Measurements from ENCODE around the gene GNRH2. TPM values are rescaled to one million over a fixed set of nuclear protein-coding genes. Genes with fewer than 3 reads are reported as not detected.
A peak's percentile ranks its signal among the peaks of the same experiment; 100 is the strongest.

Gene GNRH2
- total and polyA plus RNA-seq, 2 of the 8 experiments (the other 6 are each of a cell fraction or from before 2014, with no cell fraction given), result 0.09 to 0.82 TPM

DNA sequence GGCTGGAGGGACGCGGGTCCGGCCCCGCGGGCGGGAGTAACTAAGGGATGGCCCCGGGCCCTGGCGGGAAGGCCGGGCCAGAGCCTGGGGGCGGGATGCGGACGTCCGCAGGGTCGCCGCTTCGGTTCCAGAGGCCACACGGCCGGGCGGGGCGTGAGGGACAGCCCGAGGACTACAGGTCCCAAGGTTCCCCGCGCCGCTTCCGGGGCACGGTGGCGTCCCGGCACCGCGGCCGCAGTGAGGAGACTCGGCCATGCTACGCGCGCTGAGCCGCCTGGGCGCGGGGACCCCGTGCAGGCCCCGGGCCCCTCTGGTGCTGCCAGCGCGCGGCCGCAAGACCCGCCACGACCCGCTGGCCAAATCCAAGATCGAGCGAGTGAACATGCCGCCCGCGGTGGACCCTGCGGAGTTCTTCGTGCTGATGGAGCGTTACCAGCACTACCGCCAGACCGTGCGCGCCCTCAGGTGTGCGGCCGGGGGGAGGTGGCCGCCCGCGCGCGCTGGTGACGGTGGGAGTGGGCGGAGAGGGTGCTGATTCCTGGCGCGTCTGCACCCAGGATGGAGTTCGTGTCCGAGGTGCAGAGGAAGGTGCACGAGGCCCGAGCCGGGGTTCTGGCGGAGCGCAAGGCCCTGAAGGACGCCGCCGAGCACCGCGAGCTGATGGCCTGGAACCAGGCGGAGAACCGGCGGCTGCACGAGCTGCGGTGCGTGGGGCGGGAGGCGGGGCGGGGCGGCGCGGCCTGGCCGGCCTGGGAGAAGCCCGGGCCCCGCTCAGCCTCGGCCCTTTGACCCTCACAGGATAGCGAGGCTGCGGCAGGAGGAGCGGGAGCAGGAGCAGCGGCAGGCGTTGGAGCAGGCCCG is 2.6 kb downstream of the GNRH2 start, which contains the start of gene MRPS26:
MRPS26 (plus strand) TSS at position 237 of the 861 bp plus-strand sequence; CDS start at position 254, 17 bp downstream.
- H4K20me1 ChIP-seq (replicated peaks in 1 of 2; ENCODE audit: control insufficient read depth in 1 of 2, insufficient read depth in 2 of 2, low read length in 2 of 2), result no peaks in the 10 kb centered on the region
- H2BK20ac ChIP-seq (ENCODE audit: low read length), result peak within 1 kb of the TSS; percentile 6; the same call in 1 of the 2 replicates
- H2BK12ac ChIP-seq (ENCODE audit: low read depth, low read length), result 0 out of 2 replicates have a peak within 1 kb of the TSS, but pooled peaks have one; percentile 50
- H2BK5ac ChIP-seq (ENCODE audit: low read depth, low read length), result peak within 1 kb of the TSS; percentile 82
- H3K27me3 ChIP-seq (replicated peaks in 1 of 4; ENCODE audit: control insufficient read depth in 3 of 4, extremely low read depth in 1 of 4, insufficient read depth in 3 of 4, low read length in 3 of 4), result no peaks in the 10 kb centered on the region
- no peak within 1 kb of the TSS for H3K14ac ChIP-seq (ENCODE audit: insufficient read length)
- H3K4me3 ChIP-seq (ENCODE audit: extremely low read depth in 1 of 4, insufficient read depth in 2 of 4, low read depth in 3 of 4, low read length in 4 of 4), result peak within 1 kb of the TSS; percentile 81 to 99 (median 88)
- H4K91ac ChIP-seq (replicated peaks; ENCODE audit: insufficient read length, low read length), result peak within 1 kb of the TSS; percentile 87
- no peak within 1 kb of the TSS for H3K23ac ChIP-seq (ENCODE audit: insufficient read length)
- DNase-seq (ENCODE audit: low read depth in 1 of 2, low spot score in 2 of 2) (peak; percentile 63 to 92), FAIRE-seq (no peak)
- peaks cover 9 to 23% (median 21%) of the 10 kb centered on the region in 4 experiments; a peak in 7 of 8 replicates for H3K36me3 ChIP-seq (ENCODE audit: control insufficient read depth in 2 of 4, insufficient read depth in 4 of 4, low read length in 3 of 4)
- peak within 1 kb of the TSS; percentile 94 for H3K18ac ChIP-seq (ENCODE audit: extremely low read depth, low read length)
- CTCF ChIA-PET (ENCODE audit: partially characterized antibody), result interaction anchor here (0.6 kb wide), 1 partner anchor 139 kb away, joined by 4 read pairs; no protein-coding TSS in a partner anchor
- peaks cover 2 to 12% (median 9%) of the 10 kb centered on the region in 4 experiments; a peak in 6 of 7 replicates for H3K4me1 ChIP-seq (replicated peaks in 1 of 4; ENCODE audit: control insufficient read depth in 3 of 4, insufficient read depth in 4 of 4, low read length in 3 of 4)
- peak within 1 kb of the TSS; percentile 42 for H3K4ac ChIP-seq (replicated peaks; ENCODE audit: insufficient read length, low read depth, low read length)
- H2AFZ ChIP-seq (ENCODE audit: low read length), result peak within 1 kb of the TSS; percentile 13; the same call in 1 of the 2 replicates
- peak within 1 kb of the TSS; percentile 83 for H3K56ac ChIP-seq (replicated peaks; ENCODE audit: insufficient read length, low read depth, low read length)
- WGBS, 2 experiments (ENCODE audit: extremely low coverage in 1 of 2, insufficient coverage in 1 of 2, insufficient read length in 1 of 2, insufficient replicate concordance in 2 of 2, low coverage in 1 of 2, low lambda C conversion rate in 2 of 2, missing lambda C conversion rate in 1 of 2), result 1% methylated on average over 42 of the region's 104 CpGs; no CpG with 5 or more reads in 1 of the 2 experiments
- H3K79me2 ChIP-seq (ENCODE audit: control insufficient read depth in 1 of 2, insufficient read depth in 2 of 2, low read length in 2 of 2), result peaks cover 0 to 6% of the 10 kb centered on the region in 2 experiments; a peak in 1 of 4 replicates
- peak within 1 kb of the TSS; percentile 68 to 78 for H3K4me2 ChIP-seq (ENCODE audit: insufficient read depth in 1 of 2, low read depth in 2 of 2, low read length in 2 of 2)
- POLR2A ChIA-PET (ENCODE audit: partially characterized antibody), result interaction anchor here (0.7 to 1.8 kb wide), 10 partner anchors 13 to 393 kb away, joined by 3 to 6 read pairs (median 4); partner anchors contain the start of genes ITPA, NOP56 and OXT
- peaks cover 5% of the 10 kb centered on the region for H3K79me1 ChIP-seq (ENCODE audit: low read depth, low read length)
- H3K27ac ChIP-seq (ENCODE audit: low read depth, low read length), result peak within 1 kb of the TSS; percentile 67
- peak within 1 kb of the TSS; percentile 19 for H2BK120ac ChIP-seq (replicated peaks; ENCODE audit: low read depth, low read length)
- no peaks in the 10 kb centered on the region for H3K9me3 ChIP-seq (ENCODE audit: insufficient read depth in 2 of 2, low read depth in 1 of 2, low read length in 1 of 2)
- peak within 1 kb of the TSS; percentile 64 to 91 (median 82) for H3K9ac ChIP-seq (replicated peaks in 1 of 4; ENCODE audit: extremely low read depth in 1 of 4, low read depth in 3 of 4, low read length in 3 of 4)
- H3K23me2 ChIP-seq (ENCODE audit: low read depth, low read length), result peaks cover 8% of the 10 kb centered on the region
- peak within 1 kb of the TSS; percentile 96 for H4K8ac ChIP-seq (ENCODE audit: extremely low read depth, insufficient read depth, low read length)
- no peak within 1 kb of the TSS for H2AK5ac ChIP-seq (ENCODE audit: low read depth, low read length)
- H2BK15ac ChIP-seq (ENCODE audit: low read length), result 0 out of 2 replicates have a peak within 1 kb of the TSS, but pooled peaks have one; percentile 61
- H4K5ac ChIP-seq (ENCODE audit: insufficient read length, low read depth, low read length), result peak within 1 kb of the TSS; percentile 92
- TF ChIP-seq NANOG (IDR thresholded peaks at IDR 0.05; ENCODE audit: insufficient read depth, low read depth, low read length, poor library complexity, severe bottlenecking) (no peak), CREB1 (IDR thresholded peaks at IDR 0.05) (peak; percentile 60; the same call in 1 of the 2 replicates), CBX5 (IDR thresholded peaks at IDR 0.05; ENCODE audit: low read depth, low read length) (no peak), RXRA (IDR thresholded peaks at IDR 0.05; ENCODE audit: insufficient read depth, low read depth, low read length) (no peak), HDAC2 (IDR thresholded peaks at IDR 0.05; ENCODE audit: borderline replicate concordance in 1 of 2, low read depth in 2 of 2, low read length in 2 of 2) (peak in 1 of 2 experiments; percentile 6; a peak in 1 of 4 replicates), ASH2L (IDR thresholded peaks at IDR 0.05; ENCODE audit: low read length) (peak; percentile 43), POLR2A (IDR thresholded peaks at IDR 0.05; ENCODE audit: control extremely low read depth in 1 of 2, low read depth in 2 of 2, low read length in 2 of 2) (peak in 1 of 2 experiments; percentile 85; a peak in 2 of 3 replicates), YY1 (IDR thresholded peaks at IDR 0.05; ENCODE audit: low read depth, low read length) (no peak)
- TF ChIP-seq, protein P1, sequence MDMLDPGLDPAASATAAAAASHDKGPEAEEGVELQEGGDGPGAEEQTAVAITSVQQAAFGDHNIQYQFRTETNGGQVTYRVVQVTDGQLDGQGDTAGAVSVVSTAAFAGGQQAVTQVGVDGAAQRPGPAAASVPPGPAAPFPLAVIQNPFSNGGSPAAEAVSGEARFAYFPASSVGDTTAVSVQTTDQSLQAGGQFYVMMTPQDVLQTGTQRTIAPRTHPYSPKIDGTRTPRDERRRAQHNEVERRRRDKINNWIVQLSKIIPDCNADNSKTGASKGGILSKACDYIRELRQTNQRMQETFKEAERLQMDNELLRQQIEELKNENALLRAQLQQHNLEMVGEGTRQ (IDR thresholded peaks at IDR 0.05; ENCODE audit: low read length), result no peak

All from H1 (cell line).